ENCODE data around the gene DCAF12.
A peak's percentile ranks its signal among the peaks of the same experiment; 100 is the strongest.

Gene DCAF12

GRCh38 chr9:34124926-34125325 lies 1.6 kb downstream of the DCAF12 start:
- DNase-seq = no peak

- DNase-seq = no peak
Measured at GRCh38 chr9:34124099-34124498, 2.4 kb downstream of the DCAF12 start.

GRCh38 chr9:34123682-34124081 lies 2.8 kb downstream of the DCAF12 start:
- no peak for DNase-seq

GRCh38 chr9:34121996-34122395 lies 4.5 kb downstream of the DCAF12 start:
- no peak for DNase-seq

- DNase-seq = no peak
Measured at GRCh38 chr9:34119713-34120112, 6.8 kb downstream of the DCAF12 start.

- DNase-seq = no peak
Measured at GRCh38 chr9:34114436-34114835, 12.1 kb downstream of the DCAF12 start.

GRCh38 chr9:34106110-34106509 lies 20.4 kb downstream of the DCAF12 start:
- DNase-seq = no peak

- DNase-seq = no peak
Measured at GRCh38 chr9:34102796-34103195, 23.7 kb downstream of the DCAF12 start.

GRCh38 chr9:34098307-34098706 lies 28.2 kb downstream of the DCAF12 start:
- DNase-seq = no peak

- DNase-seq = no peak
Measured at GRCh38 chr9:34097865-34098264, 28.6 kb downstream of the DCAF12 start.

- DNase-seq = no peak
Measured at GRCh38 chr9:34096751-34097150, 29.7 kb downstream of the DCAF12 start.

- DNase-seq = no peak
Measured at GRCh38 chr9:34093578-34093977, 32.9 kb downstream of the DCAF12 start.

GRCh38 chr9:34089311-34089710 lies 37.2 kb downstream of the DCAF12 start:
- DNase-seq = no peak

GRCh38 chr9:34087370-34087769 lies 39.1 kb downstream of the DCAF12 start:
- DNase-seq = no peak

- DNase-seq = no peak
Measured at GRCh38 chr9:34086864-34087263, 39.6 kb downstream of the DCAF12 start.

GRCh38 chr9:34085581-34086500 lies 40.7 kb downstream of the DCAF12 start:
- DNase-seq = no peak

- no peak for DNase-seq
Measured at GRCh38 chr9:34084562-34084961, 41.9 kb downstream of the DCAF12 start.

GRCh38 chr9:34079181-34079580 lies 47.3 kb downstream of the DCAF12 start:
- DNase-seq = no peak

- peak; percentile 6 for DNase-seq
Measured at GRCh38 chr9:34072868-34073590, 53.5 kb downstream of the DCAF12 start.

- no peak for DNase-seq
Measured at GRCh38 chr9:34072410-34072809, 54.1 kb downstream of the DCAF12 start.

- no peak for DNase-seq
Measured at GRCh38 chr9:34070606-34071324, 55.7 kb downstream of the DCAF12 start.

- no peak for DNase-seq
Measured at GRCh38 chr9:34069831-34070230, 56.7 kb downstream of the DCAF12 start.

- no peak for DNase-seq
Measured at GRCh38 chr9:34065541-34065940, 61.0 kb downstream of the DCAF12 start.

- DNase-seq = no peak
Measured at GRCh38 chr9:34059954-34060353, 66.5 kb downstream of the DCAF12 start.
